OCI-LY1 (cell line): Measurements from ENCODE around the gene HACD2.

ENCODE experiments used
- H2AFZ ChIP-seq: fragments of 200-600 bp; sonication (generic), shearing (Covaris generic); 2 replicates; pipeline ENCODE4 v1.6.0; 2014; ENCODE audit warnings: antibody characterized with exemption, mild to moderate bottlenecking, low read length
- H3F3A ChIP-seq: fragments of 200-600 bp; sonication (generic), shearing (Covaris generic); 2 replicates; pipeline ENCODE4 v1.6.0; 2014; ENCODE audit warnings: mild to moderate bottlenecking, antibody characterized with exemption, low read length, moderate library complexity; ENCODE audit not compliant: insufficient read depth
- H3K27ac ChIP-seq: fragments of 200-600 bp; sonication (generic); 2 replicates; pipeline ENCODE4 v1.5.1; 2014; ENCODE audit warnings: low read length, mixed run types, mild to moderate bottlenecking, low read depth; ENCODE audit not compliant: poor library complexity, severe bottlenecking
- H3K27me3 ChIP-seq: fragments of 200-600 bp; sonication (generic); 2 replicates; pipeline ENCODE4 v1.6.0; 2014; ENCODE audit warnings: antibody characterized with exemption, mild to moderate bottlenecking, low read length, moderate library complexity; ENCODE audit not compliant: insufficient read depth
- H3K36me3 ChIP-seq: fragments of 200-600 bp; sonication (generic); 2 replicates; pipeline ENCODE4 v1.6.1; 2014; ENCODE audit warnings: mild to moderate bottlenecking, antibody characterized with exemption, low read length, moderate library complexity, mixed read lengths; ENCODE audit not compliant: insufficient read depth
- H3K4me1 ChIP-seq: fragments of 200-600 bp; sonication (generic); 2 replicates; pipeline ENCODE4 v1.5.1; 2014; ENCODE audit warnings: mild to moderate bottlenecking, low read length, moderate library complexity; ENCODE audit not compliant: insufficient read depth, severe bottlenecking
- H3K4me2 ChIP-seq: fragments of 200-600 bp; sonication (generic), shearing (Covaris generic); 2 replicates; pipeline ENCODE4 v1.6.1; 2014; ENCODE audit warnings: low read length
- H3K4me3 ChIP-seq: fragments of 200-600 bp; sonication (generic); 2 replicates; pipeline ENCODE4 v1.5.1; 2014; ENCODE audit warnings: low read length, low read depth, mild to moderate bottlenecking, mixed read lengths; ENCODE audit not compliant: poor library complexity, severe bottlenecking
- H3K79me2 ChIP-seq: fragments of 200-600 bp; shearing (Covaris generic); 2 replicates; pipeline ENCODE4 v1.6.1; 2016; ENCODE audit warnings: mixed run types, low read length, mixed read lengths; ENCODE audit not compliant: insufficient read depth
- H3K9ac ChIP-seq: fragments of 200-600 bp; sonication (generic), shearing (Covaris generic); 2 replicates; pipeline ENCODE4 v1.6.1; 2014; ENCODE audit warnings: mild to moderate bottlenecking, low read length, mixed read lengths
- H3K9me2 ChIP-seq: fragments of 200-600 bp; sonication (generic), shearing (Covaris generic); 2 replicates; pipeline ENCODE4 v1.6.1; 2014; ENCODE audit warnings: low read depth, mild to moderate bottlenecking, low read length, mixed read lengths
- H3K9me3 ChIP-seq: fragments of 200-600 bp; shearing (Covaris generic); 2 replicates; pipeline ENCODE4 v1.6.1; 2014; ENCODE audit warnings: low read length, mixed read lengths
- H4K20me1 ChIP-seq: fragments of 200-600 bp; sonication (generic), shearing (Covaris generic); 2 replicates; pipeline ENCODE4 v1.6.0; 2016; ENCODE audit warnings: mild to moderate bottlenecking, low read length; ENCODE audit not compliant: insufficient read depth
- CTCF ChIP-seq: fragments of 200-600 bp; sonication (generic), shearing (Covaris generic); IDR thresholded peaks from 2 replicates; pipeline ENCODE4 v1.5.1; 2017; ENCODE audit warnings: mild to moderate bottlenecking, antibody characterized with exemption, low read length, moderate library complexity, mixed read lengths
- EZH2 ChIP-seq: fragments of 200-600 bp; sonication (generic), shearing (Covaris generic); IDR thresholded peaks from 2 replicates; pipeline ENCODE4 v1.8.0; 2017; ENCODE audit warnings: borderline replicate concordance, mixed run types, mild to moderate bottlenecking, antibody characterized with exemption, low read length, moderate library complexity, mixed read lengths

HACD2 gene

DNA sequence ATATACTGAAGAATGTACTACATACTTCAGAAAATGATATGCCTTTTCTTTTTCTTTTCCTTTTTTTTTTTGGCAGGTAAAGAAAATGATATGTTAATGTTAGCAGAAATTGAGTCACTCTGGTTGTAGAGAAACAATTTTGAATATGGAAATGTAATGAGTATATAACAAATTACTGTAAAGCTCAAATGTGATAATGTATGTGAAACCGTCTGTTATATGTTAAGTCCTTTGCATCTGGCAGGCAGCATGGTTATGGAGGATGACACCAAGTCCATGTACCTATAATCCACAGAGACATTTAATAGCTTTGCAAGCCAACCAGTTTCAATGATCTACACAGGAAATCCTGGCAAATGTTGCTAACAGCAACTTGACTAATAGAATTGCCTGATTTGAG, 58.4 kb downstream of the HACD2 start:
- Histone ChIP-seq H3K9ac (no peak overlapping the region), H3K27ac (no peak overlapping the region), H3K9me3 (no peaks in the 10 kb centered on the region), H4K20me1 (no peaks in the 10 kb centered on the region), H3K27me3 (no peaks in the 10 kb centered on the region), H3K79me2 (no peaks in the 10 kb centered on the region), H2AFZ (no peak overlapping the region), H3K4me2 (no peak overlapping the region), H3F3A (no peaks in the 10 kb centered on the region), H3K9me2 (no peaks in the 10 kb centered on the region), H3K4me1 (peaks cover 10% of the 10 kb centered on the region), H3K4me3 (no peak overlapping the region), H3K36me3 (peaks cover 13% of the 10 kb centered on the region; the same call in 1 of the 2 replicates)
- no peak for TF ChIP-seq CTCF
- no peak for TF ChIP-seq EZH2

DNA sequence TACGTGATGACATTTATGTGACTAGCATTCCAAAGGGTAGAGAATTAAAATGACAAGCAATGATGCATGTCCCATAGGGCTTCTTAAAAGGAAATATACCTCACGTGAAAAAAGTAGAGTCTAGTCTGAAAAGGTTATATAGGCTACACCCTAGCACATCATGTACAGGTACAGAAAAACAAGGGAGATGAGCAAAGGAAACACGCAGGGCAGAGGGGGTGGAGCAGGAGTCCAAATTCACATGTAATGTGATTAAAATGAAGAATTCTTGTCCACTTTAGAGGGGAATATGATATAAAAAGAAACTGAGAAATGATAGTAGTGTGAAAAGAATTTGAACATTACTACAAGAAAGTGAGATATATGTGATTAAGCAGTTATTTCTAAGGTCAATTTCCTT, 59.4 kb downstream of the HACD2 start:
- H3K79me2 ChIP-seq, result no peaks in the 10 kb centered on the region
- H3K9ac ChIP-seq, result no peak overlapping the region
- no peak overlapping the region for H2AFZ ChIP-seq
- TF ChIP-seq EZH2, result no peak
- no peak for TF ChIP-seq CTCF
- no peaks in the 10 kb centered on the region for H3K27me3 ChIP-seq
- no peaks in the 10 kb centered on the region for H4K20me1 ChIP-seq
- peaks cover 10% of the 10 kb centered on the region for H3K4me1 ChIP-seq
- H3K4me2 ChIP-seq, result no peak overlapping the region
- H3K9me3 ChIP-seq, result no peaks in the 10 kb centered on the region
- H3K36me3 ChIP-seq, result peaks cover 13% of the 10 kb centered on the region; the same call in 1 of the 2 replicates
- H3K9me2 ChIP-seq, result no peaks in the 10 kb centered on the region
- no peaks in the 10 kb centered on the region for H3F3A ChIP-seq
- no peak overlapping the region for H3K4me3 ChIP-seq
- H3K27ac ChIP-seq, result no peak overlapping the region

DNA sequence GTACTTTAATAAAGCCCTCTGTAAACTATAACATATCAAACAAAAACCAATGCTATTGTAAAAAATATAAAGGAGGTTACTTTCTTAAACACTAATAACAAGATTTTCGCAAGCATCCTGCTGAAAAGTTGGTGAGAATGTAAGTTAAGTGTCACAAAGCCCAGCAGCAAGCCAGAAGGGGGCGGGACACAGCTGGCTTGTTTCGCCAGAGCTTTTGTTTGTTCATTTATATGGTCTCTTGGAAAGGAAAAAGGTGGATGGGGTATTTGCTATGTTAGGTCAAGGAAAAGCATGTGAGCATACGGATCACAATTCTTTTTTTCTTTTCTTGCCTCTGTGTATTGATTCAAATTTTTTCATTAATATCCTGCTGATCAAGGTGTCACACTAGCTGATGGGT, 59.9 kb downstream of the HACD2 start:
- H3K4me2 ChIP-seq, result no peak overlapping the region
- no peaks in the 10 kb centered on the region for H3K79me2 ChIP-seq
- no peaks in the 10 kb centered on the region for H3F3A ChIP-seq
- H2AFZ ChIP-seq, result no peak overlapping the region
- no peak overlapping the region for H3K27ac ChIP-seq
- H3K27me3 ChIP-seq, result no peaks in the 10 kb centered on the region
- no peaks in the 10 kb centered on the region for H3K9me3 ChIP-seq
- H3K9me2 ChIP-seq, result no peaks in the 10 kb centered on the region
- peaks cover 13% of the 10 kb centered on the region; the same call in 1 of the 2 replicates for H3K36me3 ChIP-seq
- H3K9ac ChIP-seq, result no peak overlapping the region
- H4K20me1 ChIP-seq, result no peaks in the 10 kb centered on the region
- peaks cover 10% of the 10 kb centered on the region for H3K4me1 ChIP-seq
- TF ChIP-seq CTCF, result no peak
- TF ChIP-seq EZH2, result no peak
- no peak overlapping the region for H3K4me3 ChIP-seq
